Spleen (tissue), 11 donors: ENCODE results near the gene ARHGEF37. TPM values are rescaled to one million over a fixed set of nuclear protein-coding genes. Genes with fewer than 3 reads are reported as not detected.
A peak's percentile ranks its signal among the peaks of the same experiment; 100 is the strongest.

Experiments
- DNase-seq: peaks from one replicate; pipeline ENCODE4 v3.0.0-alpha.2; 2020
- H3K27ac ChIP-seq, 8 donors: fragments of 200-600 bp; sonication (generic) in 7 of 8; 1 replicate in 4 of 8; 2 replicates in 4 of 8; pipeline versions ENCODE4 v1.5.0 to v1.8.0; 2016 to 2021; ENCODE audit warnings: inconsistent platforms in 4 of 8, mild to moderate bottlenecking in 4 of 8, moderate library complexity in 1 of 8
- H3K27me3 ChIP-seq, 7 donors: fragments of 200-600 bp; sonication (generic) in 6 of 7; replicated peaks in 1 of 7; 1 replicate in 4 of 7; 2 replicates in 3 of 7; pipeline versions ENCODE4 v1.5.0 to v1.8.0; 2016 to 2021; ENCODE audit warnings: inconsistent platforms in 3 of 7, mild to moderate bottlenecking in 1 of 7
- H3K36me3 ChIP-seq, 6 donors: fragments of 200-600 bp; sonication (generic) in 5 of 6; 1 replicate in 4 of 6; 2 replicates in 2 of 6; pipeline versions ENCODE4 v1.5.0 to v1.8.0; 2016 to 2021; ENCODE audit warnings: inconsistent platforms in 2 of 6
- H3K4me1 ChIP-seq, 6 donors: fragments of 200-600 bp; sonication (generic) in 5 of 6; 1 replicate in 3 of 6; 2 replicates in 3 of 6; pipeline versions ENCODE4 v1.5.0 to v1.8.0; 2016 to 2021; ENCODE audit warnings: inconsistent platforms in 3 of 6
- H3K4me3 ChIP-seq, 8 donors: fragments of 200-600 bp; sonication (generic) in 7 of 8; 1 replicate in 4 of 8; 2 replicates in 4 of 8; pipeline versions ENCODE4 v1.5.0 to v1.8.0; 2016 to 2021; ENCODE audit warnings: inconsistent platforms in 4 of 8, mild to moderate bottlenecking in 4 of 8, moderate library complexity in 2 of 8
- H3K9me3 ChIP-seq, 8 donors: fragments of 200-600 bp; sonication (generic) in 7 of 8; 1 replicate in 4 of 8; 2 replicates in 4 of 8; pipeline versions ENCODE4 v1.5.0 to v1.8.0; 2016 to 2021; ENCODE audit warnings: inconsistent platforms in 4 of 8
- CTCF ChIP-seq, 11 experiments: fragments of 200-600 bp in 7 of 11; fragments of 450-650 bp in 4 of 11; sonication (generic) in 4 of 11; IDR thresholded peaks in 8 of 11; conservative IDR thresholded peaks in 3 of 11; 1 replicate in 7 of 11; 2 replicates in 4 of 11; pipeline versions ENCODE4 v1.4.0 to v1.8.0; 2016 to 2021; ENCODE audit warnings: antibody characterized with exemption in 11 of 11, inconsistent platforms in 4 of 11, mild to moderate bottlenecking in 1 of 11
- POLR2A ChIP-seq, 3 donors: fragments of 450-650 bp; IDR thresholded peaks; one replicate each; pipeline ENCODE4 v1.5.1; 2017; ENCODE audit warnings: antibody characterized with exemption in 3 of 3, mild to moderate bottlenecking in 1 of 3
- POLR2AphosphoS5 ChIP-seq, 3 donors: sonication (generic); formaldehyde crosslinking; IDR thresholded peaks; one replicate each; pipeline ENCODE4 v1.5.1; 2017; ENCODE audit warnings: antibody characterized with exemption in 3 of 3
- WGBS, 5 donors: extraction: QIAGEN DNeasy Blood & Tissue Kit in 3 of 5; methylation state at CpG; one replicate each; pipeline versions ENCODE4 v1.1.5 to v1.1.7; 2013 to 2018; 5-methylcytosine and 5-hydroxymethylcytosine counted together
- intact Hi-C: fragments of 100-400 bp; cut with DNase I; formaldehyde crosslinking; loops from one replicate; pipeline ENCODE4 v1.15.0; 2023; ENCODE audit warnings: low total_unique reads
- polyA plus RNA-seq, 3 donors: library from polyadenylated mRNA; stranded (reverse); fragments of 200-250 nt; gene quantifications; one replicate each; pipeline ENCODE4 v1.2.1, GENCODE V29; 2013
- total RNA-seq, 7 donors: library from RNA; depleted of rRNA in 3 of 7; stranded (reverse); fragments of >200 nt in 3 of 7; fragmentation: NEBNext Ultra II Directional in 4 of 7; extraction: Animal tissue kit (Norgen Biotek cat#: 25700) in 4 of 7; gene quantifications; one replicate each; pipeline versions ENCODE4 v1.1.0 to v1.2.1, GENCODE V29; 2016 to 2021
- donor health status: healthy with polysubstance abuse.
- donor health status: DM: no; HTN: no; CAD: no; lungs with moderate emphysema.
- donor health status: DM: no; HTN: no; CAD: no.
- donor health status: Bipolar disorder and iron deficiency.
- donor health status: healthy.
- donor health status: DM: no; HTN: no; CAD: no.
- donor health status: DM: yes; HTN: yes; CAD: no.

Gene ARHGEF37
- total and polyA plus RNA-seq, 10 donors, result 0.77 to 3.5 (median 1.3) TPM

GRCh38 chr5:149679876-149680809 is 98.8 kb downstream of the ARHGEF37 start:
- H3K36me3 ChIP-seq, result no peaks in the 10 kb centered on the region
- peak overlapping the region in 6 of 8 donors; percentile 44 to 80 (median 66) for H3K27ac ChIP-seq
- WGBS, 5 donors, result 53 to 77% (median 63%) methylated on average over 7 of the region's 7 CpGs
- no peak for DNase-seq
- intact Hi-C loops, result no loop called here
- no peaks in the 10 kb centered on the region for H3K9me3 ChIP-seq
- H3K4me3 ChIP-seq, result peak overlapping the region in 1 of 8 donors; percentile 17
- peaks cover 9 to 81% (median 30%) of the 10 kb centered on the region in 6 donors for H3K4me1 ChIP-seq
- TF ChIP-seq POLR2A (IDR thresholded peaks at IDR 0.05) (no peak), POLR2AphosphoS5 (IDR thresholded peaks at IDR 0.05) (no peak), CTCF (IDR thresholded peaks at IDR 0.05 in 8 of 11, conservative IDR thresholded peaks at IDR 0.05 in 3 of 11) (no peak)
- H3K27me3 ChIP-seq, result no peaks in the 10 kb centered on the region

- peaks cover 9 to 77% (median 30%) of the 10 kb centered on the region in 6 donors for H3K4me1 ChIP-seq
- 13 to 49% (median 46%) methylated on average over 2 of the region's 2 CpGs for WGBS, 5 donors
Observed at GRCh38 chr5:149680810-149681221, 99.5 kb downstream of the ARHGEF37 start.

GRCh38 chr5:149681252-149681651 is 100.0 kb downstream of the ARHGEF37 start:
- no peak for DNase-seq
- intact Hi-C loops, result no loop called here
- Histone ChIP-seq H3K27ac (peak overlapping the region in 6 of 8 donors; percentile 44 to 80 (median 66)), H3K4me3 (no peak overlapping the region), H3K36me3 (no peaks in the 10 kb centered on the region), H3K9me3 (no peaks in the 10 kb centered on the region), H3K27me3 (no peaks in the 10 kb centered on the region), H3K4me1 (peaks cover 9 to 73% (median 30%) of the 10 kb centered on the region in 6 donors)
- TF ChIP-seq POLR2A (IDR thresholded peaks at IDR 0.05) (no peak), POLR2AphosphoS5 (IDR thresholded peaks at IDR 0.05) (no peak), CTCF (IDR thresholded peaks at IDR 0.05 in 8 of 11, conservative IDR thresholded peaks at IDR 0.05 in 3 of 11) (no peak)
- 76 to 92% (median 79%) methylated on average over 5 of the region's 5 CpGs for WGBS, 5 donors

More at GRCh38 chr5:149680810-149681221, 99.5 kb downstream of the ARHGEF37 start:
- intact Hi-C loops, result no loop called here
- TF ChIP-seq POLR2A (IDR thresholded peaks at IDR 0.05) (no peak), CTCF (IDR thresholded peaks at IDR 0.05 in 8 of 11, conservative IDR thresholded peaks at IDR 0.05 in 3 of 11) (no peak), POLR2AphosphoS5 (IDR thresholded peaks at IDR 0.05) (peak; percentile 27 to 67 (median 64))
- DNase-seq, result peak; percentile 84
- H3K4me3 ChIP-seq, result peak overlapping the region in 1 of 8 donors; percentile 17
- no peaks in the 10 kb centered on the region for H3K9me3 ChIP-seq
- no peaks in the 10 kb centered on the region for H3K36me3 ChIP-seq
- H3K27me3 ChIP-seq, result no peaks in the 10 kb centered on the region
- H3K27ac ChIP-seq, result peak overlapping the region in 6 of 8 donors; percentile 44 to 80 (median 66)

GRCh38 chr5:149681922-149682321 is 100.6 kb downstream of the ARHGEF37 start:
- H3K4me1 ChIP-seq, result peaks cover 9 to 70% (median 30%) of the 10 kb centered on the region in 6 donors
- no peaks in the 10 kb centered on the region for H3K27me3 ChIP-seq
- no peak overlapping the region for H3K4me3 ChIP-seq
- intact Hi-C loops, result no loop called here
- no peak for DNase-seq
- WGBS, 5 donors, result 87 to 98% (median 94%) methylated on average over 2 of the region's 2 CpGs
- no peaks in the 10 kb centered on the region for H3K36me3 ChIP-seq
- H3K27ac ChIP-seq, result peak overlapping the region in 4 of 8 donors; percentile 58 to 80 (median 76)
- no peak for TF ChIP-seq POLR2AphosphoS5 (IDR thresholded peaks at IDR 0.05)
- no peak for TF ChIP-seq POLR2A (IDR thresholded peaks at IDR 0.05)
- TF ChIP-seq CTCF (IDR thresholded peaks at IDR 0.05 in 8 of 11, conservative IDR thresholded peaks at IDR 0.05 in 3 of 11), result no peak
- H3K9me3 ChIP-seq, result no peaks in the 10 kb centered on the region
